Pons (tissue), 1 donor: ENCODE results near the gene GEN1.

Experiments used
- DNase-seq: peaks from one replicate; pipeline ENCODE4 v3.0.0-alpha.2; 2016; ENCODE audit warnings: low spot score

GEN1 gene

DNA sequence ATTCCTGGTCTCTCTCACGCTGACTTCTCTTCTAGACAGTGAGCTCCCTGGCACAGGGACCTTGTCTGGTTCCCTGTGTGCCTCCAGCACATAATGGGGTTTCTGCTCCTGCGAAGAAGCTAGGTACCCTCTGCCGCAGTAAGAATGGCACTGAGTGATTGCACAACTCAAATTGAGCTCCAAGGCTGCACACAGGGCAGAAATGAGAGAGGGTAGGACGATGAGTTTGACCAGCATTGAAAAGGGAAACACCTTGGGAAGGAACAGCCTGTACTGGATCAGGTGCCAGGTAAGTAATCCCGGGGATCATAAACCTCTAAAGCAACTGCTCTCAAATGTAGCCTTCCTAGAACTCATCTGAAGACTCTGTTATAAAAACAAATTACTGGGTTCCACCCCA is 41.4 kb downstream of the GEN1 start:
- no peak for DNase-seq

DNA sequence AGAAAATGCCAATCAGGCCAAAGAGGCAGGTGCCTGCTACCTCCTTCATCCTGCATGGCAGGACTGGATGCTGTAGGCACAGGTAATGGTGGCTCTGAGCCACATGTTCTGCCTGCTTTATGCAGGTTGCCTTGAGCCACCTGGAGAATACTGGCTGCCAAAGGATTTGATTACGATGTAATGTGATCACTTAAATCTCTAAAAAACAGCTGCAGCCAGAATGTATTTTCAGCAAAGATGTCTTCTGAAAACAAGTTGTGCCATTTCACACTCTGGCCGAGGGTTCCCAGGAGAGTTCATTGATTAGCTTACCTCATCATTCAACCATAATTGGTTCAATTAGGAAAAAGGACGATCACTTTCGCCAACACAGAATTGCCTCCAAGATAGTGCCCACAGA is 44.4 kb downstream of the GEN1 start:
- no peak for DNase-seq

DNA sequence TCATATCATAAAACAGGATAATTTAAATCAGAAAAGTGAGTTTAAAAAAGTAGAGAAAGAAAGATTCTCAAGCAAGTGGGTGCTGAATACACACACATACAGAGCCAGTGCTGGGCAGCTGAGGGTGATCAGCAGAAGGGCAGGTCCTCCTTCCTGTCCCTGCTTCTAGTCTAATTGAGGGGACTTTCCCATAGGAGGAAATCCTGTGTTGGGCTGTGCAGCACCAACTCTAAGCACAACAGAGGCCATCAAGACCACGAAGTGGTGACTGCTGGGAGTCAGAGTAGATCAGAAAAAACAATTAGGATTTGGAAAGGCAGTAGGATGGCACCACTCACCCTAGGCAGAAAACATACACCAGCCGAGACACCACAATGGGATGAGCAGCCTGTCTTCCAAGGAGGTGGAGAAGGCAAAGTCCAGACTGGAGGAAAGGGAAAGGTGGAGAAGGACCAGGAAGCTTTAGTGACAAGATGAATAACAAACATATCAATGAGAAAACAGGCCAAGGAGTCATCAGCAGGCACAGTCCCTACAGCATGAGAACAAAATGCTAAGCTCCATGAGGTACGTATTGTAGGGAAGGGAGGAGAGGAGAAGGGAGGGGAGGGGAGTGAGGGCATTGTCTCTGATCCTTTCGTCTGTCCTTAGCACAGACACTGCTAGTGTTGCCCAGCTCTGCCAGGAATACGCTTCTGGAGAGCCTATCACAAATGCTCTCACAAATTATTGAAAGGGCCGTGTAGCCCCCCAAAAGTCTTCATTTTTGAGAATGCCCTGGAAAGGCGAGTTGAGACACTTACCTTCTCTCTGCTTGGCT is 45.6 kb downstream of the GEN1 start:
- DNase-seq, result no peak

DNA sequence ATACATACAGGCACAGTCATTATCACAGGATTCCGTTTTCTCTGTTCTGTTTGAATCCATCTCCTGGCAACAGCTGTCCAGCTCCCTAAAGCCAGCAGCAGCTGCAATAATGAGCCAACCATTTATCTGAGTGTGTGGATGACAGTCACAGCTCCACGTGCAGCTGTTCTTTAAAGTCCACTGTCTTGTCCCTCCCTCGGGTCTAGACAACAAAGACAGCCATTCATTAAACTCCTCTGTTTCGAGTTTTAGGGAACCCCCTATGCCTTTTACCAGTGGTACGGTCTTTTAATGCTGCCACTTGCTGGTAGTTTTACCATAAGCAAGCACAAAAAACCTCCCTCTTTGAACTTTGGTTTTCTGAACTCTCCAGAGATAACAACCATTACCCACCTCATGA is 46.3 kb downstream of the GEN1 start:
- DNase-seq, result peak; percentile 47

DNA sequence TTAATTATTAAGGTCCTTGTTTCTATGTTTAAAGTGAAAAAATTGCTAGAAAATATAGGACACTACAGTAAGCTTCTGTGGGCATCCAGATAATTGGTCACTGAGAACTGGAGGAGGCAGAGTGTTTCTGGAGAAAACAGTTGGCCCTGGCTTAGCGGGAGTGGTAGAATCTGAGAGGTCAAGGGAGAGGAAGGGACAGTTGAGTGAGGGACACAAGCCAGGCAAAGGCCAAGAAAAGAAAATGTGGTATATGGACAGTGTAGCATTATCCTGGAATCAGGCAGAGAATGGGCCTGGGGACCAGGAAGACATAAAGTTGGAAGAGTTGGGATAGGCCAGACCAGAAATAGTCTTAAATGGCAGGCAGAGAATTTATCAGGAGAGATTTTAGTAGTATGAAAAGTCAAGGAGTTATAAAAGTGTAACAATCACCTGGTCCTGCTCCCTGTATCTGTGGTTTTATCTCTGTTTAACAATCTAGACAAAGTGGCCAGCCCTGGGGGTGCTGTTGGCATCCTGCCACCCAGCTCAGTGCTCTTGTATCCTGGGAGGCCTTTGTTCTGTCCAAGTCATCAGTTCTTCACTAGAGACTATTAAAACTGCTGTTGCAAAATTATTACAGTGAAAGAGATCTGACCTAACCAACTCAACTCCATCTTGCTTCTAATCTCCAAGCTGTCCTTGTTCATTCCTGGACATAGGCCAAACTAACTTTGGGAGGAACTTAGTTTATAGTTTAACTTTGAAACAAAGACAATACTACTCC is 46.9 kb downstream of the GEN1 start:
- no peak for DNase-seq

DNA sequence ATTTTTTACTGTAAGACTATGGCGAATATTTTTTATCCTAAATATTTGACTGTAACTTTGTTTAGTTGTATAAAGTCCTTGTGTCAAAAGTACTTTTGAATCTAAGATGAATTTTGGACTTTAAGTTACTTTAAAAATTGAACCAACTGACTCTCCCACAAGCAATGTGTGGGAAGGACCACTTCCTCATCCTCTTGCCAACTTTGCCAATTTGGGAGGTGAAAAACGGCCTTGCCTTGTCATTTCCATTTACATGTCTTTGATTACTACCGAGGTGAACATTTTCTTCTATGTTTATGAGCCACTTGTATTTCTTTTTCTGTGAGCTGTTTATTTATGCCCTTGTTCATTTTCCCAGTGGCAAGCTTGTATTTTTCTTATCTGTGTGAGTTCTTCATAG is 49.6 kb downstream of the GEN1 start:
- DNase-seq, result no peak

DNA sequence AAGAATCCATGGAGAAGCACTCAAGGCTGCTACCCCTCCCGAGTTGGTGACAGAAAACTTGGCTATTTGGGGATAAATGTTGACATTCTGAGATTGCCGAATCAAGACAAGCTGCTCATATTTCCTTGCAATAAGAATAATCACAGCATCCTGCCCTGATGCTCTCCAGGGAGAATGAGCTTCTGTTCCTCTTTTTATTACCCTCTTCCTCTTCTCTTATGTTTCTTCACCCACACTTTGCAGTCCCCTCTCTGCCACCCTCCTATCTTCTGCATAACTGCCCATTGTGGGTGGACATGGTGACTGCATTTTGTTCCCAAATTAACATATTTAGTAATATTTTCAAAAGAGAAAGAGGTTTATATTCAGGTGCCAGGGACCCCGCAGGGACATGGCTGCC is 50.4 kb downstream of the GEN1 start:
- peak; percentile 36 for DNase-seq

DNA sequence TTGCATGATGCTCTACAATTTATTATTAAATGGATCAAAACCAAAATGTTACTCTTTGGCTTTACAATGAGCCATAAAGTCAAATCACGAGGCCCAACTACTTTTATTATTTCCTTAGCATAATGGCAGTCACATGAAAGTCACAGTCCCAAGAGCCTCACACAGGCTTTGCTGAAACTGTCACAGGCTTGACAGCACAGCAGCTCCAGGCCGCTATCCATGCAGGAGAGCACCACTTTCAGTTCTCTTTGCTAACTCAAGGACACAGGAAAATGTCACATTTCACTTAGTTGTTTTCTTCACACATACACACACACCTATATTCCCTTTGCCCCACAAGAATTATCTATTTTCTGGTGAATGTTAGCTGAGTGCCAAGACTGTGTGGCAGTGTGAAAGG is 51.2 kb downstream of the GEN1 start:
- no peak for DNase-seq

DNA sequence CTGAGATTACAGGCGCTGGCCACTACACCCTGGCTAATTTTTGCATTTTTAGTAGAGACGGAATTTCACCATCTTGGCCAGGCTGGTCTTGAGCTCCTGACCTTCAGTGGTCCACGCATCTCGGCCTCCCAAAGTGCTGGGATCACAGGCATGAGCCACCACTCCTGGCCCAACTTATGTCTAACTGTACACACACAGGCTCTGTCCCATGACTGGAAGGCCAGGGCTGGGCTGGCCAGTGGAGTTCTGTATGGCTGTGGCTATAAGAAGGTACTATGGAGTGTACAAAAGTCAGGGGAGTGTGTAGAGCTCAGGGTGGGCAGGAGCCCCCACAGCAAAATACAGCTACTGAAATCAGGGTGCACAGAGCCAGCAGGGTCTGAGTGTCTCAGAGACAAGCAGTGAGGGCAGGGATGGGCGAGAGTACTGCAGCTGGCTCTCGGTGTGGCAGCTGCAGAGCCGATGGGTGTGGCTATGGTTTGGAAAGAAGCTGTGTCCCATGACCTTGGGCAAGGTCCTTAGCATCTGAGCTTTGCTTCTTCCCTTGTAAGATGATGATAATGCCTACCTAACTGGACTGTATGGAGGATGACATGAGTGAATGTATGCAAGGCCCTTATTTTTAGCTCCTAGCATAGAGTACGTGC is 51.9 kb downstream of the GEN1 start:
- no peak for DNase-seq

DNA sequence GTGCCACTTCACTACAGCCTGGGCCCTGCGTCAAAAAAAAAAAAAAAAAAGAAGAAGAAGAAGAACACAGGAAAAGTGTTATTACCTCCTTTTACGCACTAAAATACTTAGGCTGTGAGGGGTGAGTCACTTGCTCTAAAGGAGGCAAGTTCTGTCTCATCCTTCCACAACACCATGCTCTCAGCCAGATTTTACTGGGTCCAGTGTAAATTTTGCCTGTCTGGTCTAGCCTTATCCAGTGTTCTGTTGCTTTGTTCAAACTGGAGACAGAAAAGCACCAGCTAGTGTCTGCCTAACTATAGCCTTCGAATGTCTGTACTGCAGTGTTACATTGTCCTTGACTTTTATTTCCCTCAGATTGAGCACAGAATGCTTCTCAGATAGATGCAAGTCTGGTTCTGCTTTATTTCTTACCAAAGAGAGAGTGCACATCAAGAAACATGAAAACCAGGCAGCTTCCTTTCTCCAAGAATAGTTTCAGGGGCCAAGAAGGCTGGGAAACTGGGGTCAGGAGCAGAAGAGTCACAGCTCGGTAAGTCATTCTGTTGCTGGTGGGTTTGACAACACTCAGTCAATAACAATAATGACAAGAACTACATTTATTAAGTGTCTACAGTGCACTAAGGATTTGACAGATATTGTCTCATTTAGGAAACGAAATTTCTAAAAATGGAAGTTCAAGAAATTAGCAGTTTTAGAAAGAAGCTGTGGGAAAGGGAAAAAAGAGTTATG is 59.2 kb downstream of the GEN1 start:
- DNase-seq, result peak; percentile 14

DNA sequence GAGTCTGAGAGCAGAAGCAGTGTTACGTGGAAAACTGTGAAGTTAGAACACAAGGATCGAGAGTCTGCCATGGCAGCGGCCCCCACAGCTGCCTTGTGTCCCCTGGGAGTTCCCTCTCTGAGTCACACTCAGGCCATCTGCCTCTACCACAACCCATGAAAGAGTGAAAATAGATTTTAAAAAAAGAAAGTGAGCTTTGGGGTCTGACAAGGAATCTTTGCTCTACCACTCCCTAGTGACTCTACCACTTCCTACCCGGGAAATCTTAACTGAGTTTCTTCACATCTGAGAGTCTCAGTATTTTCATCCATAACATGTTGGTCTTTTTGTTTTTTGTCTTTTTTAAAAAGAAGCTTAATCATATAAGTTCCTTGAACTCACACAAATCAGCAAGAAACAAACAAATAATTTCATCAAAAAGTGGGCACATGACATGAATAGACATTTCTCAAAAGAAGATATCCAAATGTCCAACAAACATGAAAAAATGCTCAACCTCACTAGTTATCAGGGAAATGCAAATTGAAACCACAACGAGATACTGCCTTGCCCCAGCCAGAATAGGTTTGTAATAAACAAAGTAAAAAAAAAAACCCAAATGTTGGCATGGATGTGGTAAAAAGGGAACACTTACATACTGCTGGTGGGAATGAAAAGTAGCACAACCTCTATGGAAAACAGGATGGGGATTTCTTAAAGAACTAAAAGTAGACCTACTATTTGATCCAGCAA is 60.0 kb downstream of the GEN1 start:
- DNase-seq, result peak; percentile 12

DNA sequence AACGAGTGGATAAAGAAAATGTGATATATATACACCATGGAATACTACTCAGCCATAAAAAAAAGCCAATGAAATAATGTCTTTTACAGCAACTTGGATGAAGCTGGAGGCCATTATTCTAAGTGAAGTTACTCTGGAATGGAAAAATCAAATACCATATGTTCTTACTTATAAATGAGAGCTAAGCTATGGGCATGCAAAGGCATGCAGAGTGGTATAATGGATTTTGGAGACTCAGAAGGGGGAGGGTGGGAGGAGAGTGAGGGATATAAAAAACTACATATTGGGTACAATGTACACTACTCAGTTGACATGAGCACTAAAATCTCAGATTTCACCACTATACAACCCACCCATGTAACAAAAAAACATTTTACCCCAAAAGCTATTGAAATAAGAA is 60.7 kb downstream of the GEN1 start:
- no peak for DNase-seq

DNA sequence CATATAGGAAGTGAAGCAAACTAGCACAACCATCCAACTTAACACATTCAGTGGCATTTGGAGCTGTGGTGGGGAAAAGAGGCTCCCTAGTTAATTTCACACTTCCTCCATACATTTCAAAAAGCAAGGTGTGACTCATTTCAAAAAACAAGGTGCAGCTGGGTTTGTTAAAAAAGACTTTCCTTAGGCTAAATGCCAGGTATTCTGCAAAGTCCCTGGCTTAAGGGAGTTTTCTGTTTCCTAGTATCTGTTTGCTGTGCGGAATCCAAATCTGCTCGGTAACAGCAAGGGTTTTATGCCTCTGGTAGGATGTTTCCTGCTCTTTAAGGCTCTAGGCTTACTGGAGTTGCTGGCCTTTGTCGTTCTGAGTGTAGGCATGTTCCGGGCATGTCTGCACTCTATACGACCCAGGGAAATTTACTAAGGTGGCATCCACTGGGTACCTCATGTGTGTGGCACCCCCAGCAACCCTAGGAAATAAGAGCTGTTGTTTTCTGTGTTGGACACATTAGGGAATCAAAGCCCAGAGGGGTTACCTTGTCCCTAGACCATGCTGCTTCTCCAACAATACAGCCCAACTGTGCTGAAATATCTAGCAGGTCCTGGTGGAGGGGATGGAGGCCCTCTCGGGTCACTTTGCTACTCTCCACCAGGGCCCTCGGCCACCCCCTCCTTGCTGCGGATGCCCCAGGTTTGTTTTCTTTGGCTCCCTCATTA is 61.7 kb downstream of the GEN1 start:
- no peak for DNase-seq

DNA sequence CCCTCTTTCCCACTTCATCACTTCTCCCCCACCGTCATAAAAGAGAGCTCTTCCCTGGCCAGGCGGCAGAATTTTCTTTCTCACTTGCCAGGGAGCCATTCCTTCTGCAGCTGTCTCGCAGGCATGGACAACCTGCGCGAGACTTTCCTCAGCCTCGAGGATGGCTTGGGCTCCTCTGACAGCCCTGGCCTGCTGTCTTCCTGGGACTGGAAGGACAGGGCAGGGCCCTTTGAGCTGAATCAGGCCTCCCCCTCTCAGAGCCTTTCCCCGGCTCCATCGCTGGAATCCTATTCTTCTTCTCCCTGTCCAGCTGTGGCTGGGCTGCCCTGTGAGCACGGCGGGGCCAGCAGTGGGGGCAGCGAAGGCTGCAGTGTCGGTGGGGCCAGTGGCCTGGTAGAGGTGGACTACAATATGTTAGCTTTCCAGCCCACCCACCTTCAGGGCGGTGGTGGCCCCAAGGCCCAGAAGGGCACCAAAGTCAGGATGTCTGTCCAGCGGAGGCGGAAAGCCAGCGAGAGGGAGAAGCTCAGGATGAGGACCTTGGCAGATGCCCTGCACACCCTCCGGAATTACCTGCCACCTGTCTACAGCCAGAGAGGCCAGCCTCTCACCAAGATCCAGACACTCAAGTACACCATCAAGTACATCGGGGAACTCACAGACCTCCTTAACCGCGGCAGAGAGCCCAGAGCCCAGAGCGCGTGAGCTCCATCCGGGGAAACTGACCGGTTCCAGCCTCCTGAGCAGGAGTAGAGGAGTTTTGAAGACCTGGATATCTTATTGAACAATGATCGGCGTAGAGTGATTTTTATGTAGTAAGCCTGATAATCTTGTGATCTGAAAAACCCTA is 62.7 kb downstream of the GEN1 start, which contains the start of gene MSGN1:
Gene MSGN1, plus strand, starts transcription at position 65 of the 850 bp plus-strand sequence. Its CDS starts 59 bp downstream, at position 124.
- no peak for DNase-seq

DNA sequence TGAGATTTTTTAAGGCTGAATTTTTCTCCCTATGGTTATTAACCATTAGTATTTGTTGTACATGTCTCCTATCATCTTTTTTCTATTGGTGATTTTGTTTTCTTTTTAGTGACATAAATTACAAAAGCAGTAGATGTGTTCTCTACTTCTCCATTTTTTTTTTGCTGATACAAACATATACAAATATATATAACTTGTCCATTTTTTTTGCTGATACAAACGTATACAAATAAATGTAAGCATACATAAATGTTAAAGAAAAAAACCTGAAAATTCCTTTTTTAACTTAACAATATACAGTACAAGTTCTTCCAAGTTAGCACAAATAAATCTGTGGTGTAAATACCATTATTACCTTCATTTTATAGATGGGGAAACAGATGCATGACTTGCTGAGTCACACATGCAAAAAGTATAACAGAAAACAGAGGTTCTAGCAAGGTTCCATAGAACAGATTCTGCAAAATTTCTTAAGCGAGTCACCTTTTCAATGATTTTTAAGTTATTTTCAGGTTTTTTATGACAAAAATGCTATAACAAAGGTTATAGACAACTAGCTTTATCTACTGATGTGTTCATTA is 64.4 kb downstream of the GEN1 start:
- no peak for DNase-seq

DNA sequence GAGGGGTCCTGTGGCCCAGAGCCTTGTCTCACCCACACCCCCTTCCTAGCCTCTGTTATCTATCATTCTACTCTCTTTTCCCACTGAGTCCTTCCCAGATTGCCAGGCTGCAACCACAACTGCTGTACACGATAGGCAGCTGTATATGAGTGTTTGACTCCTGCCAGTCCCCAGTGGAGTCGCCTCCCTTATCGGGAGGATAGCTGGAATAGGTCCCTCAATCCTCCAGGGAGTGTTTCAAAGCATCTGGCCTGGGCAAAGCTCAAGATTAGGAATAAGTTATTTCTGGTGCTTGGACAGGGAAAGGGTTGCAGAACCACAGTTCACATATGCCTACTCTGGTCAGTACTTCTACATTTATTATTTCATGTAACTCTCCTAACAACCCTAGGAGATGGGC is 67.1 kb downstream of the GEN1 start:
- no peak for DNase-seq

DNA sequence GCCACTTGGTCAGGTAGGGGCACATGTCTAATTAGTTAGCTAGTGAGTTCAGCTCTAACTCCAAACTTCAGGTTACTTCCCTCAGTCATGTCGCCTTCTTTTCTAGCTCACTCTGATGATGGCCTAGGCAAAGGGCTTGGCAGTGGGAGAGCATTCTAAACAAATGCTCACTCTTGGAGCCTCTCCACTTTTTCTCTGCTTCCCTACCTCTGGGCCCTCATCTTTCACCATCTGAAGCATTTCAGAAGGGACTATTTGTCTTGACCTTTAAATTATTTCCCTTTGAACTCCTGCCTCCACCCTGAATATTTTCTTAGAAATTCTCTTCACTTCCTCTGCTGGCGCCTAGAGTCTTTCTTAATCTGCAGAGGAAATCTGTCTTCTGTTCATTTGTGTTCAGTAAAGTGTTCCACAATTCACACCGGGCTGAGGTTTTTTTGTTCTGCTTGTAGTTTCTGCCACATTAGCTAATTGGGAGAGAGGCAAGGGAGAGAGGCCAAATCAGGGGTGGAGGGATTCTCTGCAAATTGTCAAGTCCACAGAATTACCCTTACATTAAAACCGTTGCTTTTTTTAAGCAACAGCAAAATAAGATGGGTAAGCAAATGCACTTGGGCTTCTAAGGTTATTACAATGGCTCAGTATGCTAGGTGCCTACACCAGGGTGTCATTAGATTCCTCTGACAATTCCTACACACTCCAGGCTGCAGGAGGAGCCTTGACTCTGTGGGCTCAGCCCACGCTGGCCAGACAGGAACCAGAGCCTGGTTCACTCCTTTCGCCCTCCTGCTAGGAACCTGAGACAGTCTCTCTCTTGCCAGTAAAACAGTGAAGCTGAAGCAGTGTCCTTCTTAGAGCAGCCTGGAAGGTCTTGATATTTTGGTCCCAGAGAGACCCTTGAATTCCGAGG is 67.9 kb downstream of the GEN1 start:
- DNase-seq, result no peak

DNA sequence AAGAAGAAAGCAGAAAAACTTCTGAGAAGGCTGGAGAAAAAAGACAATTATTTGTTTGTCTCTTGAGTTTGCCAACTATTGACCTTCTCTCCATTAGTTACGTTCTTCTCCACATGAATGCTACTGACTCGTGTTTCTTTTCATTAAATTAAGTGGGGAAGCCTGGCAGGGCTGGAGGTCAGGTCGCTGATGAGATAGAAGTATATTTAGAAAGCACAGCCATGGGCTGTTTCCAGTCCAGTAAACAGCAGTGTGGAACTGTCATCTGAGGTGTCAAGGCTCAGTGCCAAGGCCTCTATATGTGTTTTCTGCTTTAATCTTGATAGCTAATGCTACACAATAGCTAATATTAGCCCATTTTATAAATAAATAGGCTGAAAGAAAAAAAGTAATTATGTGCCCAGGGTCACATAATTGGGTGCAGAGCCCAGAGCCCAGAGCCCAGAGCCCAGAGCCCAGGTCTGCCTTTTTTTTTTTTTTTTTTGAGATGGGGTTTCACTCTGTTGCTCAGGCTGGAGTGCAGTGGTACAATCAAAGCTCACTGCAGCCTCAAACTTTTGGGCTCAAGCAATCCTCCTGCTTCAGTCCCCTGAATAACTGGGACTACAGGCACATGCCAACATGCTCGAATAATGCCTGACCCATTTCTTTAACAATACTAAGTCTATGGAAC is 68.6 kb downstream of the GEN1 start:
- no peak for DNase-seq
